Measurements from ENCODE around the gene PTPRR.

Gene PTPRR

DNA sequence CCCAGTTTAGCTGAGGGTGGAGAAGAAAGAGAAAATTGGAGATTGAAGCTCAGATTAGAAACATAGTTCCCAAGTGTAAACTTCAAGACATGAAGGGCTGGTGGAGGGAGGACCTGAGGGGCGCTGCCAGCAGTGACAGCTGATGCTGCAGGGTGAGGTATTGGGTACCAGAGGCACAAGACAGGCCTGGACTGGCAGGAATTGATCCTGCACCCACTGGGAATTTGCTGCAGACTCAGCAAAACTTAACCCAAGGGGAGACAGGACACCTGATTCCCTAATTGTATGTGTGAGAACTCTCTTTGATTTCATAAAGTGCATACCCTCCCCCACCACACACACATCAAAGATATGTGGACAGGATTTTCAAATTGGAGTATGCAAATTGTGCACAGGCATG, 11.6 kb downstream of the PTPRR start:
- no peak for ATAC-seq
- no peak for TF ChIP-seq ZNF70 (CRISPR knock-in tag; IDR thresholded peaks at IDR 0.05)
- no peak for TF ChIP-seq GLIS3 (CRISPR knock-in tag; IDR thresholded peaks at IDR 0.05)
- TF ChIP-seq TSHZ2 (CRISPR knock-in tag; IDR thresholded peaks at IDR 0.05), result no peak
- no peak for TF ChIP-seq ARNTL (CRISPR knock-in tag; IDR thresholded peaks at IDR 0.05; ENCODE audit: borderline replicate concordance, low read depth)
- TF ChIP-seq ZC3H10 (CRISPR knock-in tag; IDR thresholded peaks at IDR 0.05), result no peak
- TF ChIP-seq TCF4 (CRISPR knock-in tag; IDR thresholded peaks at IDR 0.05; ENCODE audit: borderline replicate concordance), result no peak
- TF ChIP-seq, protein P1, sequence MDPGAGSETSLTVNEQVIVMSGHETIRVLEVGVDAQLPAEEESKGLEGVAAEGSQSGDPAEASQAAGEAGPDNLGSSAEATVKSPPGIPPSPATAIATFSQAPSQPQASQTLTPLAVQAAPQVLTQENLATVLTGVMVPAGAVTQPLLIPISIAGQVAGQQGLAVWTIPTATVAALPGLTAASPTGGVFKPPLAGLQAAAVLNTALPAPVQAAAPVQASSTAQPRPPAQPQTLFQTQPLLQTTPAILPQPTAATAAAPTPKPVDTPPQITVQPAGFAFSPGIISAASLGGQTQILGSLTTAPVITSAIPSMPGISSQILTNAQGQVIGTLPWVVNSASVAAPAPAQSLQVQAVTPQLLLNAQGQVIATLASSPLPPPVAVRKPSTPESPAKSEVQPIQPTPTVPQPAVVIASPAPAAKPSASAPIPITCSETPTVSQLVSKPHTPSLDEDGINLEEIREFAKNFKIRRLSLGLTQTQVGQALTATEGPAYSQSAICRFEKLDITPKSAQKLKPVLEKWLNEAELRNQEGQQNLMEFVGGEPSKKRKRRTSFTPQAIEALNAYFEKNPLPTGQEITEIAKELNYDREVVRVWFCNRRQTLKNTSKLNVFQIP (CRISPR knock-in tag; IDR thresholded peaks at IDR 0.05; ENCODE audit: borderline replicate concordance, low read depth), result no peak
- no peak for TF ChIP-seq BACH2 (CRISPR knock-in tag; IDR thresholded peaks at IDR 0.05; ENCODE audit: borderline replicate concordance)
- TF ChIP-seq, protein P2, sequence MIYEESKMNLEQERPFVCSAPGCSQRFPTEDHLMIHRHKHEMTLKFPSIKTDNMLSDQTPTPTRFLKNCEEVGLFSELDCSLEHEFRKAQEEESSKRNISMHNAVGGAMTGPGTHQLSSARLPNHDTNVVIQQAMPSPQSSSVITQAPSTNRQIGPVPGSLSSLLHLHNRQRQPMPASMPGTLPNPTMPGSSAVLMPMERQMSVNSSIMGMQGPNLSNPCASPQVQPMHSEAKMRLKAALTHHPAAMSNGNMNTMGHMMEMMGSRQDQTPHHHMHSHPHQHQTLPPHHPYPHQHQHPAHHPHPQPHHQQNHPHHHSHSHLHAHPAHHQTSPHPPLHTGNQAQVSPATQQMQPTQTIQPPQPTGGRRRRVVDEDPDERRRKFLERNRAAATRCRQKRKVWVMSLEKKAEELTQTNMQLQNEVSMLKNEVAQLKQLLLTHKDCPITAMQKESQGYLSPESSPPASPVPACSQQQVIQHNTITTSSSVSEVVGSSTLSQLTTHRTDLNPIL (CRISPR knock-in tag; IDR thresholded peaks at IDR 0.05; ENCODE audit: low read depth), result no peak
- TF ChIP-seq CSDC2 (CRISPR knock-in tag; IDR thresholded peaks at IDR 0.05), result no peak
- TF ChIP-seq OSR1 (CRISPR knock-in tag; IDR thresholded peaks at IDR 0.05), result no peak
- TF ChIP-seq CSRNP3 (CRISPR knock-in tag; IDR thresholded peaks at IDR 0.05), result no peak
- no peak for TF ChIP-seq TOX (CRISPR knock-in tag; IDR thresholded peaks at IDR 0.05; ENCODE audit: borderline replicate concordance)
- no peak for TF ChIP-seq ZFP30 (CRISPR knock-in tag; IDR thresholded peaks at IDR 0.05)

GRCh38 chr12:70907412-70907811, 13.1 kb downstream of the PTPRR start:
- ATAC-seq, result no peak
- TF ChIP-seq TSHZ2 (CRISPR knock-in tag; IDR thresholded peaks at IDR 0.05) (no peak), ISL1 (CRISPR knock-in tag; IDR thresholded peaks at IDR 0.05) (peak; percentile 74)
- TF ChIP-seq, protein P3, sequence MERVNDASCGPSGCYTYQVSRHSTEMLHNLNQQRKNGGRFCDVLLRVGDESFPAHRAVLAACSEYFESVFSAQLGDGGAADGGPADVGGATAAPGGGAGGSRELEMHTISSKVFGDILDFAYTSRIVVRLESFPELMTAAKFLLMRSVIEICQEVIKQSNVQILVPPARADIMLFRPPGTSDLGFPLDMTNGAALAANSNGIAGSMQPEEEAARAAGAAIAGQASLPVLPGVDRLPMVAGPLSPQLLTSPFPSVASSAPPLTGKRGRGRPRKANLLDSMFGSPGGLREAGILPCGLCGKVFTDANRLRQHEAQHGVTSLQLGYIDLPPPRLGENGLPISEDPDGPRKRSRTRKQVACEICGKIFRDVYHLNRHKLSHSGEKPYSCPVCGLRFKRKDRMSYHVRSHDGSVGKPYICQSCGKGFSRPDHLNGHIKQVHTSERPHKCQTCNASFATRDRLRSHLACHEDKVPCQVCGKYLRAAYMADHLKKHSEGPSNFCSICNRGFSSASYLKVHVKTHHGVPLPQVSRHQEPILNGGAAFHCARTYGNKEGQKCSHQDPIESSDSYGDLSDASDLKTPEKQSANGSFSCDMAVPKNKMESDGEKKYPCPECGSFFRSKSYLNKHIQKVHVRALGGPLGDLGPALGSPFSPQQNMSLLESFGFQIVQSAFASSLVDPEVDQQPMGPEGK (CRISPR knock-in tag; IDR thresholded peaks at IDR 0.05; ENCODE audit: borderline replicate concordance), result no peak
- TF ChIP-seq, protein P2 (CRISPR knock-in tag; IDR thresholded peaks at IDR 0.05; ENCODE audit: low read depth), result peak; percentile 52; the same call in 1 of the 2 replicates

Measured in SK-N-SH treated with all-trans-retinoic acid at 6 μM for 48 hours (cell line).